Measurements from ENCODE around the gene DNAJC4.

GRCh38 chr11:64278576-64279190 lies 48.3 kb downstream of the DNAJC4 start:
- TF ChIP-seq CTCF (IDR thresholded peaks at IDR 0.05) (no peak), POLR2A (IDR thresholded peaks at IDR 0.05) (no peak), POLR2AphosphoS5 (IDR thresholded peaks at IDR 0.05) (no peak)

All from prostate gland (tissue), 2 donors.